Ascending aorta (tissue), 2 donors: ENCODE data around the gene PRRC2A. TPM values are rescaled to one million over a fixed set of nuclear protein-coding genes. Genes with fewer than 3 reads are reported as not detected.

Experiments used
- DNase-seq, 2 donors: peaks; one replicate each; pipeline ENCODE4 v3.0.0-alpha.2; 2019; ENCODE audit warnings: low spot score in 2 of 2
- H3K27ac ChIP-seq, 2 donors: fragments of 200-600 bp; sonication (generic); one replicate each; pipeline ENCODE4 v1.5.1; 2016 to 2017; ENCODE audit warnings: mild to moderate bottlenecking in 1 of 2
- H3K27me3 ChIP-seq: fragments of 200-600 bp; sonication (generic); one replicate; pipeline ENCODE4 v1.5.1; 2017
- H3K36me3 ChIP-seq, 2 donors: fragments of 200-600 bp; sonication (generic); one replicate each; pipeline ENCODE4 v1.5.1; 2016
- H3K4me1 ChIP-seq, 2 donors: fragments of 200-600 bp; sonication (generic); one replicate each; pipeline ENCODE4 v1.5.1; 2016 to 2017; ENCODE audit warnings: mild to moderate bottlenecking in 1 of 2
- H3K4me3 ChIP-seq, 2 donors: fragments of 200-600 bp; sonication (generic); one replicate each; pipeline ENCODE4 v1.5.1; 2016 to 2017; ENCODE audit warnings: mild to moderate bottlenecking in 1 of 2
- H3K9me3 ChIP-seq, 2 donors: fragments of 200-600 bp; sonication (generic); one replicate each; pipeline ENCODE4 v1.5.1; 2016
- intact Hi-C: fragments of 100-400 bp; cut with DNase I; formaldehyde crosslinking; loops from one replicate; pipeline ENCODE4 v1.15.1; 2023
- total RNA-seq: library from RNA; depleted of rRNA; stranded (reverse); fragments of >200 nt; gene quantifications from one replicate; pipeline ENCODE4 v1.1.0, GENCODE V29; 2016
- TF ChIP-seq, protein P1 (sequence below), 3 experiments: fragments of 200-600 bp in 2 of 3; fragments of 450-650 bp in 1 of 3; sonication (generic) in 2 of 3; IDR thresholded peaks; one replicate each; pipeline ENCODE4 v1.5.1; 2016 to 2019; ENCODE audit warnings: antibody characterized with exemption in 3 of 3, mild to moderate bottlenecking in 1 of 3, moderate library complexity in 1 of 3

The PRRC2A gene
- total RNA-seq, 1 donor from 2014 or later = 171 TPM

DNA sequence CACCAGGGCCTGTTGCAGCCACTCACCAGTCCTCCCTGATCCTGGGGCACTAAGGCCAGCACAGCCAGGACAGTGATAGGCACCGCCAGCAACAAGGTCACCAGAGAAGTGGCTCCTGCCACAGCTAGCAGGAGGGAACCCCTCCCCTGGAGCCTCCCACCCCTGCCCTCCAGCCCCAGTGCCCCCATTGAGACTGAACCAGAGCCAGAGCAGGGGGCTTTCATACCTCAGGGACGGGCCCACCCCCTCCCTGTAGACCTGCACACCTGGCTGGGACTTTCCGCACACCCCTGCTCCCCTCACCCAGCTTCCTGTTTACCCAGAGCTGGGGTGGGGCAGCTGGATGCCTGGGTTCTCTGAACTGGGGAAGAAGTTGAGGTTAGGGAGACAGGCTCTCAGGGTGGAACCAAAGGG lies 38.3 kb upstream of the PRRC2A start, which contains the start of gene LTB:
LTB (minus strand) TSS at position 195 of the 414 bp plus-strand sequence; CDS start at position 188, 7 bp downstream.
- DNase-seq = no peak
- Histone ChIP-seq H3K27ac (peak within 1 kb of the TSS; percentile 58 to 75), H3K4me1 (peaks cover 0 to 12% of the 10 kb centered on the region in 2 donors), H3K9me3 (no peaks in the 10 kb centered on the region), H3K27me3 (no peaks in the 10 kb centered on the region), H3K36me3 (no peaks in the 10 kb centered on the region), H3K4me3 (peak within 1 kb of the TSS; percentile 69 to 86)
- intact Hi-C loops = no loop called here
- TF ChIP-seq, protein P1, sequence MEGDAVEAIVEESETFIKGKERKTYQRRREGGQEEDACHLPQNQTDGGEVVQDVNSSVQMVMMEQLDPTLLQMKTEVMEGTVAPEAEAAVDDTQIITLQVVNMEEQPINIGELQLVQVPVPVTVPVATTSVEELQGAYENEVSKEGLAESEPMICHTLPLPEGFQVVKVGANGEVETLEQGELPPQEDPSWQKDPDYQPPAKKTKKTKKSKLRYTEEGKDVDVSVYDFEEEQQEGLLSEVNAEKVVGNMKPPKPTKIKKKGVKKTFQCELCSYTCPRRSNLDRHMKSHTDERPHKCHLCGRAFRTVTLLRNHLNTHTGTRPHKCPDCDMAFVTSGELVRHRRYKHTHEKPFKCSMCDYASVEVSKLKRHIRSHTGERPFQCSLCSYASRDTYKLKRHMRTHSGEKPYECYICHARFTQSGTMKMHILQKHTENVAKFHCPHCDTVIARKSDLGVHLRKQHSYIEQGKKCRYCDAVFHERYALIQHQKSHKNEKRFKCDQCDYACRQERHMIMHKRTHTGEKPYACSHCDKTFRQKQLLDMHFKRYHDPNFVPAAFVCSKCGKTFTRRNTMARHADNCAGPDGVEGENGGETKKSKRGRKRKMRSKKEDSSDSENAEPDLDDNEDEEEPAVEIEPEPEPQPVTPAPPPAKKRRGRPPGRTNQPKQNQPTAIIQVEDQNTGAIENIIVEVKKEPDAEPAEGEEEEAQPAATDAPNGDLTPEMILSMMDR (IDR thresholded peaks at IDR 0.05) = no peak

DNA sequence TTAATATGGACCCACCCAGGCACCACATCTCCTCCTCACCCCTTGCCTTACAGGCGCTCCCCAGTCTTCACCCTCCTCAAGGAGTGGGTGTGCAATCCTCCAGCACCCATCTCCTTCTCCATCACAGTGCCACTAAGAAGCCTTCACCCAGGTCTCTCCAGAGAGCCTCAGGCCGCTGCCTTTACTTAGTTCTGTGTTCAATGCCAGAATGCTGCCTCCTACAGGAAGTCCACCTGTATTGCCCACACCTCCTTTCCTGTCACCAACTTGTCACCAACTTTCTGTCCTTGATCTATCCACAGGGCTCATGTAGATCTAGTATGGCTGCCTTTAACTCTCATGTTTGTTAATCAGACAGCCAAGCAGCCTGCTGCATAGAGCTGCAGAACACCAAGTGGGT lies 35.0 kb upstream of the PRRC2A start:
- H3K4me3 ChIP-seq = no peak overlapping the region
- H3K9me3 ChIP-seq = no peaks in the 10 kb centered on the region
- intact Hi-C loops = no loop called here
- TF ChIP-seq, protein P1 (IDR thresholded peaks at IDR 0.05) = no peak
- no peak overlapping the region for H3K27ac ChIP-seq
- no peaks in the 10 kb centered on the region for H3K27me3 ChIP-seq
- H3K36me3 ChIP-seq = no peaks in the 10 kb centered on the region
- H3K4me1 ChIP-seq = peaks cover 0 to 12% of the 10 kb centered on the region in 2 donors
- no peak for DNase-seq

DNA sequence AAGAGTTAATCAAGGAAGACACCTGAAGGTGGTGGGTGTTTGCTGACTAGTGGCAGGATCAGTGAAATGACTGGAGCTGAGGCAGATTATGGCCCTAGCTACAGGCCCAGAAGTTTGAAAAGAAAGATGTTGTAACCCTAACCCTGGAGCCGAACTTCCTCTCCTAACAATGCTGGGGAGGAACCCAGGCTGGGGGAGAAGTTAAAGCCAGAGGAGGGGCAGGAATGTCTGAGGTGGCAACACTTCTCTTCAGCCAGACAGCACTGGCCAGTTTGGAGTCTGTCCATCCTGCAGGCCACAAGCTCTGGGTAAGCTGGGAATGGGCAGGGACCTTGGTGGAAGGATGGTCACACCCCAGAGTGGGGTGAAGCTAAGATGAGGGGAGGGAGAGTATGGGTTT lies 34.5 kb upstream of the PRRC2A start, which contains the start of gene LST1:
LST1 (plus strand) TSS at position 270 of the 400 bp plus-strand sequence. CDS start 1,023 bp downstream, outside the sequence.
- Histone ChIP-seq H3K9me3 (no peaks in the 10 kb centered on the region), H3K36me3 (no peaks in the 10 kb centered on the region), H3K27me3 (no peaks in the 10 kb centered on the region), H3K4me1 (peaks cover 0 to 12% of the 10 kb centered on the region in 2 donors), H3K27ac (no peak within 1 kb of the TSS), H3K4me3 (no peak within 1 kb of the TSS)
- TF ChIP-seq, protein P1 (IDR thresholded peaks at IDR 0.05) = no peak
- intact Hi-C loops = no loop called here
- no peak for DNase-seq

DNA sequence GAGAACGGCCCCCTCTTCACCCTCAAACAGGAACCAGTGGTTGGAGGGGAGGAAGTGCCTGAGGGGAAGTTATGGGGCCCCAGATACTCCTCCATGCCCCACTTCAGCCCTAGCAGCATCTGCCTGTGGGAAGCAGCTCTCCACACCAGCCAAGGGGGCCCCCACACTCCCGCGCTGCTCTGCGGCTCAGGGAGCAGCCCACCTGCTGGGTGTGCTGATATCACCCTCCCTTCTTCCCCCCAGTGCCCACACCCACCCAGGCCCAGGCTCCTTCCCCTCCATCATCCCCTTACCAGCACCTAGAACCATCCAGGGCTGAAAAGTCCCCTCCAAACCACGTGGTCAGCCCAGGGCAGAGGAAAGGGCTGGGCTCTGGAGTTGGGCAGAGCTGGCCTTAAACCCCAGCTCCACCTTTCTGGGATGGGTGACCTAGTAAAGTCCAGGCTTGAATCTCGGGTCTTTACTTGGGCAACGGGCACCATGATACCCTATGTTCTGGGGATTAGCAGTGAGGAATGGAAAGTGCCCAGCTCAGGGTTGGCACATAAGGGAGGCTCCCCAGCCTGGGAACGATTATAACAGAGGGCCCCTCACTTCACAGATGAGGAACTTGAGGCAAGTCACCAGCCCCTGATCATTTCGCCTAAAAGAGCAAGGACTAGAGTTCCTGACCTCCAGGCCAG lies 33.8 kb upstream of the PRRC2A start:
- no peaks in the 10 kb centered on the region for H3K27me3 ChIP-seq
- H3K27ac ChIP-seq = no peak overlapping the region
- DNase-seq = no peak
- H3K4me3 ChIP-seq = no peak overlapping the region
- TF ChIP-seq, protein P1 (IDR thresholded peaks at IDR 0.05) = no peak
- peaks cover 0 to 8% of the 10 kb centered on the region in 2 donors for H3K4me1 ChIP-seq
- intact Hi-C loops = no loop called here
- H3K9me3 ChIP-seq = no peaks in the 10 kb centered on the region
- no peaks in the 10 kb centered on the region for H3K36me3 ChIP-seq

DNA sequence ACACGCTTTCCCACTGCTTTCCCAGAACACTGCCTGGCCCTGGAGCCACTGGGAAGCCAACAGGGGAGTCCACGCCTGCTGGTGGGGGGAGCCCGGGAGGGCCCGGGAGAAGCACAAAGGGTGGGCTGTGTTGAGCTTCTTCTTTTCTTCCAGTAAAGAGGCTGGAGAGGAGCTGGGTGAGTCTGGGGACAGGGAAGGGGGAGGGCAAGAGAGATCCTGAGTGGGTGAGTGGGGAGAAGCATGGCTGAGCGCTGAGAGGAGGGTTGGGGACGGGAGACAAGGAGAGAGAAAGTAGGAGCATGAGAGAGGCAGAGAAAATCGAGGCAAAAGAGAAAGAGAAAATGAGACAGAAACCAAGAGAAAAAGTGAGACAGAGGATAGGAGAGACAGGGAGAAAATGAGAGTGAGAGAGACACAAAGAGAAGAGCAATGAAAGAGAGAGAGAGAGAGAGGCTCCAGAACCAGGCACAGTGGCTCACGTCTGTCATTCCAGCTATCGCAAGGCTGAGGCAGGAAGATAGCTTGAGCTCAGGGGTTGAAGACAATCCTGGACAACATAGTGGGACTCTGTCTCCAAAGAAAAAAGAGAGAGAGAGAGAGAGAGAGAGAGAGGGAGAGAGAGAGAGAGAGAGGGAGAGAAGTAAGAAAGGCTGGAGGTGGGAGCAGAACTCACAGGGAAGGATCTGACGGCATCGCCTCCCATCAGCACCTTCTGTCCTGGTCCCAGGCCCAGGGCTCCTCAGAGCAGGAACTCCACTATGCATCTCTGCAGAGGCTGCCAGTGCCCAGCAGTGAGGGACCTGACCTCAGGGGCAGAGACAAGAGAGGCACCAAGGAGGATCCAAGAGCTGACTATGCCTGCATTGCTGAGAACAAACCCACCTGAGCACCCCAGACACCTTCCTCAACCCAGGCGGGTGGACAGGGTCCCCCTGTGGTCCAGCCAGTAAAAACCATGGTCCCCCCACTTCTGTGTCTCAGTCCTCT lies 32.4 kb upstream of the PRRC2A start:
- Histone ChIP-seq H3K9me3 (no peaks in the 10 kb centered on the region), H3K27me3 (no peaks in the 10 kb centered on the region), H3K36me3 (no peaks in the 10 kb centered on the region), H3K4me1 (no peaks in the 10 kb centered on the region), H3K4me3 (no peak overlapping the region), H3K27ac (no peak overlapping the region)
- intact Hi-C loops = no loop called here
- TF ChIP-seq, protein P1 (IDR thresholded peaks at IDR 0.05) = no peak
- DNase-seq = no peak
